ENCODE results near the gene FKBP2.
A peak's percentile ranks its signal among the peaks of the same experiment; 100 is the strongest.

Gene FKBP2

GRCh38 chr11:64219354-64219684, 21.6 kb upstream of the FKBP2 start:
- no peak for DNase-seq (ENCODE audit: low read depth)

DNA sequence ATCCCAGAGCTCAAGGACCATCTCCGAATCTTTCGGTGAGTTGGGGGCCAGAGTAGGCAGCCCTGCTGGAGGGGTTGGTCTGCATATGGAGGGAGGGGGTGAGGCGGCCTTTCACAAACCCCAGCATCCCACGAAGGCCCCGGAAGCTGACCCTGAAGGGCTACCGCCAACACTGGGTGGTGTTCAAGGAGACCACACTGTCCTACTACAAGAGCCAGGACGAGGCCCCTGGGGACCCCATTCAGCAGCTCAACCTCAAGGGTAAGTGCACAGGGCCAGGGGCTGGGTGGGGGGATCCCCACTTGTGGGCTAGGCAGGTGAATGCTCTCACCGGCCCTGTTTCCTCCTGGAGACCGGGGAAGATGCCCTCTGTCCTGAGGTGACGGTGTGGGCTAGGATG, 21.1 kb upstream of the FKBP2 start:
- DNase-seq (ENCODE audit: low read depth) = no peak

DNA sequence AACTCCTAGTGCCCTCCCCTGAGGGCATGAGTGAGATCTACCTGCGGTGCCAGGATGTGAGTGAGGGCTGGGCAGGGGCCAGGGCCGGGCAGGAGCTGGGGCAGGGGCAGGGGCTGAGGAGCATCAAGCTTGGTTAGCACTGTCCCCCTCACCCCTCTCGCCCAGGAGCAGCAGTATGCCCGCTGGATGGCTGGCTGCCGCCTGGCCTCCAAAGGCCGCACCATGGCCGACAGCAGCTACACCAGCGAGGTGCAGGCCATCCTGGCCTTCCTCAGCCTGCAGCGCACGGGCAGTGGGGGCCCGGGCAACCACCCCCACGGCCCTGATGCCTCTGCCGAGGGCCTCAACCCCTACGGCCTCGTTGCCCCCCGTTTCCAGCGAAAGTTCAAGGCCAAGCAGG, 20.6 kb upstream of the FKBP2 start:
- DNase-seq (ENCODE audit: low read depth) = no peak

GRCh38 chr11:64220798-64221197, 20.1 kb upstream of the FKBP2 start:
- DNase-seq (ENCODE audit: low read depth) = no peak

GRCh38 chr11:64222651-64223000, 18.3 kb upstream of the FKBP2 start:
- no peak for DNase-seq (ENCODE audit: low read depth)

DNA sequence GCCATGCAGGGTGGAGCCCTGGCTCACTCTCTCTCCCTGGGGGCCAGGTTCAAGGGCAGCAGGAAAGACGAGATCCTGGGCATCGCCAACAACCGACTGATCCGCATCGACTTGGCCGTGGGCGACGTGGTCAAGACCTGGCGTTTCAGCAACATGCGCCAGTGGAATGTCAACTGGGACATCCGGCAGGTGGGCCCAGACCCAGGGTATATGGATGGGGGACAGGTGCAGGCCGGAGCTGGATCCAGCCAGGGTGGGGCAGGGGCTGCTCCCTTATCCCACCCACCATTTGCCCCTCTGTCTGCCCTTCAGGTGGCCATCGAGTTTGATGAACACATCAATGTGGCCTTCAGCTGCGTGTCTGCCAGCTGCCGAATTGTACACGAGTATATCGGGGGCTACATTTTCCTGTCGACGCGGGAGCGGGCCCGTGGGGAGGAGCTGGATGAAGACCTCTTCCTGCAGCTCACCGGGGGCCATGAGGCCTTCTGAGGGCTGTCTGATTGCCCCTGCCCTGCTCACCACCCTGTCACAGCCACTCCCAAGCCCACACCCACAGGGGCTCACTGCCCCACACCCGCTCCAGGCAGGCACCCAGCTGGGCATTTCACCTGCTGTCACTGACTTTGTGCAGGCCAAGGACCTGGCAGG, 17.8 kb upstream of the FKBP2 start:
- DNase-seq (ENCODE audit: low read depth) = no peak

DNA sequence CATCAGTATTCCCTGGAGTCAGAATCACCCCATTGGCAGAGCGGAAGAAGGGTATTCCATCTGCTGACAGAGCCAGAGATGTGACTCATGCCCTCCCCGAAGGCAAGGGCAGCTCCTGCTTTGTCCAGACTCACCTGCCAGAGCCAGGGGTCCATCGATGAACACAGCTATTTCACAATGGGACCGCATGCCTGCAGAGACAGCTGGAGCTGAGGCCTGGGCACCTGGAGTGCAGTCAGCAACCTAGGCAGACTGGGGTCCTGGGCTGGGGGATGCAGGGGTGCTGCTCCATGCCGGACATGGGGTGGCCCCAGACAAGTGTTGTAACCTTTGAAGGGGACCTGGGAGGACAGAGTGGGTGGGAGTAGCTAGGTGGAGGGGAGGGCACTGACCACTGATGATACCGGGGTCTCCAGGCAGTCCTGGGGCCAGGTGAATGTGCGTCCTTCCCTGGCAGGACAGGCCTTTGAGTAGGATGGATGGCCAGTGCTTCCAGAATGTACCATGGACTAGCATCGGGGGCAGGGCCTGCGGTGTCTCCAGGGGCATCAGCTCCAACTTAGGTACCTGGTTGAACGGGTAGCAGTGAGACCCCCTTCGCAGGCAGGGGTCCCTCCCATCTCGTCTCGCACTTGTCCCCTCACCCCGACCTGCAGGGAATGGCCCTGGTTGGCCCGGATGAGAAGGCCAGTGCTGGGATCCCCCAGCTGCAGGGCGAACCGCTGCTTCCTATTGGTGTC, 16.6 kb upstream of the FKBP2 start:
- no peak for DNase-seq (ENCODE audit: low read depth)

DNA sequence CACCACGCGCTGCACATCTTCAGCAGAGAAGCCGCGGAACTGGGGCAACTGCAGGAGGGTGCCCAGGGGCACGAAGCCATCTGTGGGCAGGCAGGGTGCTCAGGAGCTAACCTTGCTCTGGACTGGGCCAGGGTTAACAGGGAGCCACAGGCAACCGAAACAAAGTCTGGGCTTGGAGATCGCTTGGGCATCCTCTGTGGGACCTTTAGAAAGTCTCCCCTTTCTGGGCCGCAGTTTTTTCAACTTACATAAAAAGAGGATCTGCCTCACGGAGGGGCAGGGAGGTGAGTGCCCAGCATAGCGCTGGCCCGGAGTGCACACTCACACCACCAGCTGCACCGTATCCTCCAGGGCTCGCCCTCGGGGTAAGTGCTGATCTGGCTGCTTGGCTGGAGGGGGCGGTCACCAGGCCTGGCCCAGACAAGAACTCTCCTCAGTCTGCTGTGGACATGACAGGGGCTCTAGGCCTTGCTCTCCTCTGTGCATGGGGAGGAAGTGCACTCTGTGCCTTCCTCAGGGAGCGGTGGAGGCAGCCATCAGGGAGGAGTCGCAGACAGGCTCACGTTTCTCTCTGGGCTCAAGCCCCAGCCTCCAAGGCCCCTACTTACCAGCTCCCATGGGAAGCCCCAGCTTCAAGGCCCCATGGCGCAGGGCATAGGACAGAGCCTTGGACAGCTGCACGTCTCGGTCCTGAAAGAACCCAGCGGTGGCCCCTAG, 15.8 kb upstream of the FKBP2 start:
- no peak for DNase-seq (ENCODE audit: low read depth)

- peak; percentile 85 for DNase-seq (ENCODE audit: low read depth)
Measured at GRCh38 chr11:64225608-64226506, 15.0 kb upstream of the FKBP2 start, which contains the start of the genes NUDT22 and TRPT1. Gene NUDT22 (plus strand): TSS chr11:64226274. CDS start chr11:64226653, 379 bp downstream. Gene TRPT1 (minus strand): TSS chr11:64226186. CDS start chr11:64225860, 326 bp downstream.

DNA sequence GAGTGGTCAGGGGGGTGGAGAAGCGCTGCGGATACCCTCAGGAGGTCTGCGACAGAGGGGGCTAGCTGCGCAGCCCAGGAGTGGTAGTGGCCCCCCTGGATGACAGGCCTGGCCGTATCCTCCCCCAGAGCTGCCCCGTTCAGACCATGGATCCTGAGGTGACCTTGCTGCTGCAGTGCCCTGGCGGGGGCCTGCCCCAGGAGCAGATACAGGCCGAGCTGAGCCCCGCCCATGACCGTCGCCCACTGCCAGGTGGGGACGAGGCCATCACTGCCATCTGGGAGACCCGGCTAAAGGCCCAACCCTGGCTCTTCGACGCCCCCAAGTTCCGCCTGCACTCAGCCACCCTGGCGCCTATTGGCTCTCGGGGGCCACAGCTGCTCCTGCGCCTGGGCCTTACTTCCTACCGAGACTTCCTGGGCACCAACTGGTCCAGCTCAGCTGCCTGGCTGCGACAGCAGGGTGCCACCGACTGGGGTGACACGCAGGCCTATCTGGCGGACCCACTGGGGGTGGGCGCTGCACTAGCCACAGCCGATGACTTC, 14.3 kb upstream of the FKBP2 start:
- DNase-seq (ENCODE audit: low read depth) = no peak

DNA sequence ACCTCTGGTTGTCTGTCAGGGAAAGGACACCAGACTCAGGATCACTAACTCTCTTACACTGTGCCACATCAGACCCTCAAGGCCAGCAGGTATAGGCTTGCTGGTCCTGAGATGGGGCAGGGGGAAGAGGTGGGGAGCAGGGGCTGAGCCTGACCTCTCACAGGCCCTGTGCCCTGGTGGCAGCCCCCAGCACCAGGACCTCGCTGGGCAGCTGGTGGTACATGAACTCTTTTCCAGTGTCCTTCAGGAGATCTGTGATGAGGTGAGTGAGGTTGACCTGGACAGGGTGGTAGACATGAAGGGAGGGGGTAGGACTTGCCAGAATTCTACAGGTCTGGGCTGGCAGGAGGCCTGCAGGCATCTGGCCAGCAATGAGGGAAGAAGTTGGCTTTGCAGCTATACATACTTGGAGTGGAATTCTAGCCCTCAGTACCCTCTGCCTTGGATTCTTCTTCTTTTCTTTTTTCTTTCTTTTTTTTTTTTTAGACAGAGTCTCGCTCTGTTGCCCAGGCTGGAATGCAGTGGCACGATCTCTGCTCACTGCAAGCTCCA, 13.4 kb upstream of the FKBP2 start:
- no peak for DNase-seq (ENCODE audit: low read depth)

GRCh38 chr11:64229090-64229743, 11.7 kb upstream of the FKBP2 start:
- no peak for DNase-seq (ENCODE audit: low read depth)

DNA sequence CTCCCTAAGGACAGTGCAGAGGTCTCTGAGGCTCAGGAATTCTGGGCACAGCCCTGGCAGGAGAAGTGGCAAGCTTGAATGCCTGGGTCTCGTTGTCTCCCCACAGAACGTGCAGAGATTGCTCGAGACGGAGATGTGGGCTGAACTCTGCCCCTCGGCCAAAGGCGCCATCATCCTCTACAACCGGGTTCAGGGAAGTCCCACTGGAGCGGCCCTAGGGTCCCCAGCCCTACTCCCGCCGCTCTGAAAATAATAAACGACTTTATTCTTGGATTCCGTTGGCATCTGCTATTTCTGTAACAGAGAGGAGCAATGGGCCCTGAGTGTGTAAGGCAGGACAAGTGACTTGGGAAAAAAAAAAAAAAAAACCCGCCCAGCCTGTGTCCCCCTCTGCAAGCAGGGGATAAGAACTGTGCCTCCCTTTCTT, 11.1 kb upstream of the FKBP2 start:
- no peak for DNase-seq (ENCODE audit: low read depth)

GRCh38 chr11:64230171-64230984, 10.5 kb upstream of the FKBP2 start, which contains the start of gene DNAJC4:
Gene DNAJC4 (plus strand): TSS chr11:64230548. CDS start chr11:64230855, 307 bp downstream.
- peak; percentile 80 for DNase-seq (ENCODE audit: low read depth)

DNA sequence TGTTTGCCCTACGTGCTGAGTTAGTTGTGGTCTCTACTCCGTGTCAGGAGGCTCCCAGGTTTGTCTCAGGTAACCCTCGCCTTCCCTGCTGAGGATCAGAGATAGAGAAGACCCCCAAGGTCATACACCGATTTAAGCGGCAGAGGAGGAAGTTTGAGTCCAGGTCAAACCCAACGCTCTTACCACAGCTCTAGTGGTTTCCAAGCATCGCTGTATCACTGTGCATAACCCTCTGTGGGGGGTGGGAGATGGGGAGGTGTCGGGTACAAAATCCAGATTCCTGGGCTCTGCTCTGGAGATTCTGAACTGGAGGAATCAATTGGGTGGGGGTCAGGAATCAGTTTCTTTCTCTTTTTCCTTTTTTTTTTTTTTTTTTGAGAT, 9.9 kb upstream of the FKBP2 start:
- DNase-seq (ENCODE audit: low read depth) = no peak

DNA sequence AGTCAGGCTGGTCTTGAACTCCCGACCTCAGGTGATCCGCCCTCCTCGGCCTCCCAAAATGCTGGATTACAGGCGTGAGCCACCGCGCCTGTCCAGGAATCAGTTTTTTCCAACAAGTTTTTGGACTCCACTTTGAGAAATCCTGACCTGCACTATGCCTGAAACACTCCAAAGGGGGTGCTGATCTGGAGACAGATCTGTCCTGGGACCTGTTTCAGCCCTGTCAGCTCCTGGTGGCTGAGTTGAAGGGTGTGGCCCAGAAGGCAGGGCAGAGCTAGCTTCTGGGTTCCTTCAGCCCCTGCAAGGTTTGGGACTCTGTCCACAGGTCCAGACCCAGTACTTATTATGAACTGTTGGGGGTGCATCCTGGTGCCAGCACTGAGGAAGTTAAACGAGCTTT, 9.3 kb upstream of the FKBP2 start:
- DNase-seq (ENCODE audit: low read depth) = no peak

DNA sequence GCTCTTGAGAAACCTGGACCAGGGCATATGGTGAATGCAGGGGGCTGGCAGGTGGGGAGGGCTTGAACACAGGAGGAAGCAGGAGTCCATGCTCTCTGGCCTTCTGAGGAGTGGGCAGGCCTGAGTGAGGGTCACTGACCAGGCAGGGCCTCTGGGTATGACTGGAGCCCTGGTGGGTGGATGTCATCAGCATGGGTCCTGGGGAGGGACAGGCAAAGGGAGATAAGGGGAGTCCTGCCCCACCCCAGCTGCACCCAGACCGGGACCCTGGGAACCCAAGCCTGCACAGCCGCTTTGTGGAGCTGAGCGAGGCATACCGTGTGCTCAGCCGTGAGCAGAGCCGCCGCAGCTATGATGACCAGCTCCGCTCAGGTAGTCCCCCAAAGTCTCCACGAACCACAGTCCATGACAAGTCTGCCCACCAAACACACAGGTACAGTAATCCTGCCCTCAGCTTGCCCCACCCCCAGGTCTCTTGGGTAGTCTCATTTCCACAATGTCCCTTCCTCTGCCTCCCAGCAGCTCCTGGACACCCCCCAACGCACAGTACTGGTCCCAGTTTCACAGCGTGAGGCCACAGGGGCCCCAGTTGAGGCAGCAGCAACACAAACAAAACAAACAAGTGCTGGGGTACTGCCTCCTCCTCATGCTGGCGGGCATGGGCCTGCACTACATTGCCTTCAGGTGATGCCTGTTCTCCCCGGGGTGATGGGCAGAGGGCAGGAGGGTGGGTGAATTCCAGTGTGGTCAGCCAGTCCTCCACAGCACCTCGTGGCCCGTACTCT, 8.5 kb upstream of the FKBP2 start:
- no peak for DNase-seq (ENCODE audit: low read depth)

- DNase-seq (ENCODE audit: low read depth) = no peak
Measured at GRCh38 chr11:64232967-64233315, 8.0 kb upstream of the FKBP2 start.

DNA sequence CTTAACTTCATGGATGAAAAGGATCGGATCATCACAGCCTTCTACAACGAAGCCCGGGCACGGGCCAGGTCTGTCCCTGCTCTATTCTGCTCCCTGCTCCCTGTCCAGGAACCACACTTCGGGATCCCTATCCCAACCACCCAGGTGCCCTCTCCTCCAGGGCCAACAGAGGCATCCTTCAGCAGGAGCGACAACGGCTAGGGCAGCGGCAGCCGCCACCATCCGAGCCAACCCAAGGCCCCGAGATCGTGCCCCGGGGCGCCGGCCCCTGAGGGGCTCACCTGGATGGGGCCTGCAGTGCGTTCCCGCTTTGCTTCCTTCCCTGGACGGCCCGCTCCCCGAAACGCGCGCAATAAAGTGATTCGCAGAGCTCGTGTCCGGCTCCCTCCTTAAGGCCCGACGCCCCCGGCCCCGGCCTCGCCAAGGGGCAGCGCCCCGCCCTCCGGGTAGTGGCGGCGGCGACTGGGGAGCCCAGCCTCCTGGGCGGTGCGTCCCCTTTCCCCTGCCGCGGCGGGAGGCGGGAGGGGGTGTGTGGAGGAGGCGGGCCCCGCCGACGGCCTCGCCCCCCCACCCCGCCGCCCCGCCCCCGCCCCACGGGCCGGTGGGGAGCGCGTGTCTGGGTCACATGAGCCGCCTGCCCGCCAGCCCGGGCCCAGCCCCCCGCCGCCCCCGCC, 6.8 kb upstream of the FKBP2 start, which contains the start of gene VEGFB:
Gene VEGFB (plus strand): TSS at position 672 of the 674 bp plus-strand sequence. CDS start 250 bp downstream, outside the sequence.
- peak; percentile 62 for DNase-seq (ENCODE audit: low read depth)

Measured in T follicular helper cell (primary cell).